HCT116 (cell line): ENCODE measurements around the gene CPSF7. TPM values are rescaled to one million over a fixed set of nuclear protein-coding genes. Genes with fewer than 3 reads are reported as not detected.

Source experiments
- ATAC-seq: fragments of 200-7000 bp; cut with Tn5 transposase; 2 replicates; pipeline ENCODE4 v1.9.1; 2020; ENCODE audit warnings: mild to moderate bottlenecking, moderate library complexity
- BruUV-seq: library from RNA; stranded (reverse); fragments of 400-500 nt; replicated peaks from 2 replicates; lab custom pipeline; 2021; lab: Mats Ljungman, UMichigan
- CTCF ChIA-PET: fragments of 300-600 bp; sonication (Branson Sonifier 250); formaldehyde crosslinking; loops from one replicate; lab custom pipeline; 2021; ENCODE audit warnings: antibody characterized with exemption; lab: Charles Lee
- POLR2A ChIA-PET: fragments of 300-600, 350-600 bp; sonication (Branson Sonifier 250); formaldehyde crosslinking; loops from one replicate; lab custom pipeline; 2021; ENCODE audit warnings: antibody characterized with exemption; lab: Charles Lee
- RAD21 ChIA-PET, 2 experiments: fragments of 300-600 bp; sonication (Branson Sonifier 250); formaldehyde crosslinking; loops; one replicate each; lab custom pipeline; 2023; ENCODE audit warnings: low total read pairs in 2 of 2; ENCODE audit not compliant: uncharacterized antibody in 2 of 2, unreplicated experiment in 2 of 2, low non-redundant PET in 1 of 2; lab: Charles Lee
- DNase-seq: peaks from one replicate; pipeline ENCODE4 v3.0.0-alpha.2; 2010; ENCODE audit warnings: low read depth, low spot score
- H2AFZ ChIP-seq: fragments of 200-600 bp; shearing (Covaris generic), sonication (generic); 2 replicates; pipeline ENCODE4 v1.6.1; 2017; ENCODE audit warnings: low read depth, mixed run types, mixed read lengths, antibody characterized with exemption, low read length; ENCODE audit not compliant: poor library complexity, severe bottlenecking
- H3K27ac ChIP-seq: 2 replicates; pipeline ENCODE4 v1.5.1; 2012; ENCODE audit warnings: low read depth, low read length
- H3K27me3 ChIP-seq: fragments of 200-600 bp; sonication (generic); 2 replicates; pipeline ENCODE4 v1.6.1; 2016; ENCODE audit warnings: mixed run types, low read length, mixed read lengths; ENCODE audit not compliant: insufficient read depth
- H3K36me3 ChIP-seq, 2 experiments: fragments of 200-500 bp in 1 of 2; fragments of 200-600 bp in 1 of 2; sonication (Bioruptor generic) in 1 of 2; sonication (generic) in 1 of 2; 2 replicates each; pipeline versions ENCODE4 v1.5.1 to v1.6.1; 2014 to 2016; ENCODE audit warnings: low read length in 2 of 2, inconsistent platforms in 1 of 2, mixed read lengths in 1 of 2, mixed run types in 1 of 2; ENCODE audit not compliant: insufficient read depth in 2 of 2, control insufficient read depth in 1 of 2
- H3K4me1 ChIP-seq, 2 experiments: fragments of 200-600 bp in 1 of 2; sonication (generic) in 1 of 2; 2 replicates each; pipeline versions ENCODE4 v1.5.1 to v1.6.1; 2012 to 2017; ENCODE audit warnings: low read length in 2 of 2, inconsistent platforms in 1 of 2, mild to moderate bottlenecking in 1 of 2, mixed read lengths in 1 of 2, mixed run types in 1 of 2, moderate library complexity in 1 of 2; ENCODE audit not compliant: insufficient read depth in 2 of 2, control insufficient read depth in 1 of 2
- H3K4me2 ChIP-seq: fragments of 200-600 bp; sonication (generic); 2 replicates; pipeline ENCODE4 v1.6.1; 2017; ENCODE audit warnings: mixed run types, low read length, mixed read lengths
- H3K4me3 ChIP-seq, 2 experiments: fragments of 200-600 bp in 1 of 2; sonication (generic) in 1 of 2; replicated peaks in 1 of 2; 2 replicates each; pipeline ENCODE4 v1.5.1; 2011 to 2016; ENCODE audit warnings: low read length in 2 of 2, control low read depth in 1 of 2, low read depth in 1 of 2, mild to moderate bottlenecking in 1 of 2, mixed read lengths in 1 of 2, mixed run types in 1 of 2
- H3K79me2 ChIP-seq: fragments of 200-600 bp; sonication (generic); 2 replicates; pipeline ENCODE4 v1.6.1; 2017; ENCODE audit warnings: mild to moderate bottlenecking, mixed run types, low read length, moderate library complexity, mixed read lengths; ENCODE audit not compliant: insufficient read depth
- H3K9ac ChIP-seq: fragments of 200-600 bp; sonication (generic); 2 replicates; pipeline ENCODE4 v1.6.1; 2016; ENCODE audit warnings: low read length, mixed read lengths
- H3K9me2 ChIP-seq: fragments of 200-600 bp; sonication (generic), shearing (Covaris generic); 2 replicates; pipeline ENCODE4 v1.6.1; 2017; ENCODE audit warnings: mixed run types, mild to moderate bottlenecking, moderate library complexity; ENCODE audit not compliant: insufficient read depth
- H3K9me3 ChIP-seq, 2 experiments: fragments of 200-500 bp in 1 of 2; fragments of 200-600 bp in 1 of 2; sonication (Bioruptor generic) in 1 of 2; sonication (generic) in 1 of 2; 2 replicates each; pipeline ENCODE4 v1.6.1; 2014 to 2017; ENCODE audit warnings: low read length in 2 of 2, mixed read lengths in 2 of 2, inconsistent platforms in 1 of 2, low read depth in 1 of 2, mild to moderate bottlenecking in 1 of 2, mixed run types in 1 of 2, moderate library complexity in 1 of 2; ENCODE audit not compliant: control insufficient read depth in 1 of 2, insufficient read depth in 1 of 2
- H4K20me1 ChIP-seq: fragments of 200-600 bp; sonication (generic), shearing (Covaris generic); 2 replicates; pipeline ENCODE4 v1.6.1; 2017; ENCODE audit warnings: mixed run types, mild to moderate bottlenecking, moderate library complexity; ENCODE audit not compliant: insufficient read depth
- ATF3 ChIP-seq: IDR thresholded peaks from 2 replicates; pipeline ENCODE4 v1.6.1; 2012
- CTCF ChIP-seq, 3 experiments: fragments of 200-600 bp in 1 of 3; sonication (generic) in 1 of 3; IDR thresholded peaks in 2 of 3; conservative IDR thresholded peaks in 1 of 3; 2 replicates each; pipeline ENCODE4 v1.5.1; 2012 to 2017; ENCODE audit warnings: low read depth in 2 of 3, low read length in 2 of 3, antibody characterized with exemption in 1 of 3, borderline replicate concordance in 1 of 3, control low read depth in 1 of 3, mild to moderate bottlenecking in 1 of 3, mixed read lengths in 1 of 3, mixed run types in 1 of 3, moderate library complexity in 1 of 3; ENCODE audit not compliant: insufficient read depth in 1 of 3
- EGR1 ChIP-seq: IDR thresholded peaks from 2 replicates; pipeline ENCODE4 v1.6.1; 2012; ENCODE audit warnings: low read depth
- ELF1 ChIP-seq: IDR thresholded peaks from 2 replicates; pipeline ENCODE4 v1.6.1; 2012; ENCODE audit warnings: low read depth, borderline replicate concordance
- EZH2 ChIP-seq: fragments of 200-600 bp; sonication (generic); IDR thresholded peaks from 2 replicates; pipeline ENCODE4 v1.6.1; 2017; ENCODE audit warnings: antibody characterized with exemption, mixed run types
- EZH2phosphoT487 ChIP-seq: fragments of 200-600 bp; IDR thresholded peaks from 2 replicates; pipeline ENCODE4 v1.6.1; 2018; ENCODE audit warnings: antibody characterized with exemption, borderline replicate concordance
- FOSL1 ChIP-seq: IDR thresholded peaks from 2 replicates; pipeline ENCODE4 v1.6.1; 2012; ENCODE audit warnings: low read depth
- JUND ChIP-seq: IDR thresholded peaks from 2 replicates; pipeline ENCODE4 v1.6.1; 2012
- POLR2A ChIP-seq: IDR thresholded peaks from 2 replicates; pipeline ENCODE4 v1.7.0; 2011; ENCODE audit warnings: borderline replicate concordance; ENCODE audit not compliant: insufficient read depth, insufficient read length; ENCODE audit errors: extremely low read depth
- SP1 ChIP-seq: IDR thresholded peaks from 2 replicates; pipeline ENCODE4 v1.6.1; 2012; ENCODE audit warnings: low read depth
- SRF ChIP-seq: IDR thresholded peaks from 2 replicates; pipeline ENCODE4 v1.6.1; 2012; ENCODE audit warnings: low read depth
- TCF7L2 ChIP-seq: IDR thresholded peaks from 2 replicates; pipeline ENCODE4 v1.7.0; 2011; ENCODE audit warnings: borderline replicate concordance, inconsistent platforms; ENCODE audit not compliant: insufficient read depth, insufficient read length; ENCODE audit errors: extremely low read depth
- YY1 ChIP-seq: IDR thresholded peaks from 2 replicates; pipeline ENCODE4 v1.6.1; 2011; ENCODE audit warnings: low read length, low read depth, moderate library complexity, mild to moderate bottlenecking; ENCODE audit not compliant: insufficient replicate concordance; ENCODE audit errors: extremely low read depth
- ZBTB33 ChIP-seq: IDR thresholded peaks from 2 replicates; pipeline ENCODE4 v1.6.1; 2011; ENCODE audit warnings: mild to moderate bottlenecking, low read length, moderate library complexity; ENCODE audit not compliant: insufficient replicate concordance; ENCODE audit errors: extremely low read depth
- ZFX ChIP-seq: fragments of 450-650 bp; IDR thresholded peaks from 2 replicates; pipeline ENCODE4 v1.6.1; 2017
- intact Hi-C: fragments of 100-400 bp; cut with micrococcal nuclease; formaldehyde crosslinking; loops from 2 replicates; pipeline ENCODE4 v1.10.0; 2022
- total RNA-seq: library from RNA; stranded (reverse); gene quantifications from one replicate; pipeline ENCODE4 v1.2.1, GENCODE V29; 2021; ENCODE audit not compliant: unreplicated experiment

Gene CPSF7
- total RNA-seq, 1 experiment from 2014 or later = 110 TPM

- TF ChIP-seq ELF1 = no peak
- TF ChIP-seq SP1 = no peak
- TF ChIP-seq YY1 = no peak
- no peak for TF ChIP-seq JUND
- TF ChIP-seq TCF7L2 = no peak
- TF ChIP-seq CTCF (IDR thresholded peaks at IDR 0.05 in 2 of 3, conservative IDR thresholded peaks at IDR 0.05 in 1 of 3; ENCODE audit: borderline replicate concordance in 1 of 3, insufficient read depth in 1 of 3, low read depth in 2 of 3, low read length in 2 of 3) = no peak
- TF ChIP-seq FOSL1 = no peak
- TF ChIP-seq ZBTB33 = no peak
- no peak for TF ChIP-seq ZFX
- TF ChIP-seq POLR2A = no peak
- no peak for TF ChIP-seq EZH2phosphoT487
- no peak for TF ChIP-seq EGR1
- TF ChIP-seq SRF = no peak
- TF ChIP-seq EZH2 = no peak
- no peak for TF ChIP-seq ATF3
- TF ChIP-seq, all 23 proteins: peak for 0
- intact Hi-C loops = loop anchor here (10.0 kb wide), 1 partner anchor 606 kb away; no protein-coding TSS in a partner anchor
- Histone ChIP-seq H3K4me2 (no peak overlapping the region), H3K79me2 (no peaks in the 10 kb centered on the region), H3K9me3 (no peaks in the 10 kb centered on the region), H3K9me2 (no peaks in the 10 kb centered on the region), H3K27ac (no peak overlapping the region), H3K4me3 (no peak overlapping the region), H3K4me1 (no peaks in the 10 kb centered on the region), H3K36me3 (no peaks in the 10 kb centered on the region), H3K9ac (no peak overlapping the region), H4K20me1 (no peaks in the 10 kb centered on the region), H3K27me3 (no peaks in the 10 kb centered on the region), H2AFZ (no peak overlapping the region)
- ChIA-PET POLR2A (no interaction called here), RAD21 (no interaction called here), CTCF (interaction anchor here (6.5 kb wide), 1 partner anchor 45 kb away, joined by 120 read pairs; no protein-coding TSS in a partner anchor)
- DNase-seq = no peak
- no TSS peak for BruUV-seq
- no peak for ATAC-seq
Measured at GRCh38 chr11:61380884-61381283, 48.9 kb downstream of the CPSF7 start.
